IMR-90 (cell line): ENCODE results near the gene TMEM63A. TPM values are rescaled to one million over a fixed set of nuclear protein-coding genes. Genes with fewer than 3 reads are reported as not detected.

ENCODE experiments used
- ATAC-seq: fragments of 200-7000 bp; cut with Tn5 transposase; 2 replicates; pipeline ENCODE4 v1.9.1; 2020; ENCODE audit warnings: low read depth, mild to moderate bottlenecking, moderate library complexity
- BruUV-seq: library from RNA; stranded (reverse); fragments of 400-500 nt; replicated peaks from 2 replicates; lab custom pipeline; 2021; lab: Mats Ljungman, UMichigan
- CTCF ChIA-PET: fragments of 300-600 bp; formaldehyde crosslinking; extraction: SDS; loops from one replicate; lab custom pipeline; 2021; ENCODE audit warnings: antibody characterized with exemption; lab: Yijun Ruan, JAX
- POLR2A ChIA-PET: fragments of 300-600 bp; sonication (Branson Sonifier 250); formaldehyde crosslinking; loops from one replicate; lab custom pipeline; 2022; ENCODE audit warnings: antibody characterized with exemption; ENCODE audit not compliant: unreplicated experiment; lab: Charles Lee
- DNase-seq: peaks from one replicate; pipeline ENCODE4 v3.0.0; 2013
- H2AFZ ChIP-seq: replicated peaks from 2 replicates; pipeline ENCODE3; 2013; ENCODE audit warnings: low read length, mild to moderate bottlenecking; ENCODE audit not compliant: poor library complexity
- H2AK5ac ChIP-seq: 2 replicates; pipeline ENCODE4 v1.6.1; 2013; ENCODE audit warnings: low read depth, low read length, inconsistent platforms
- H2AK9ac ChIP-seq: replicated peaks from 2 replicates; pipeline ENCODE3; 2013; ENCODE audit warnings: mild to moderate bottlenecking, low read depth, low read length, moderate library complexity; ENCODE audit not compliant: poor library complexity
- H2BK120ac ChIP-seq: 2 replicates; pipeline ENCODE4 v1.6.1; 2013; ENCODE audit warnings: low read depth, low read length, inconsistent platforms
- H2BK15ac ChIP-seq: 3 replicates; pipeline ENCODE4 v1.6.1; 2013; ENCODE audit warnings: low read depth, low read length, inconsistent platforms
- H2BK20ac ChIP-seq: 2 replicates; pipeline ENCODE4 v1.6.1; 2013; ENCODE audit warnings: low read depth, mild to moderate bottlenecking, inconsistent platforms, low read length, moderate library complexity
- H2BK5ac ChIP-seq: 2 replicates; pipeline ENCODE4 v1.6.1; 2013; ENCODE audit warnings: mild to moderate bottlenecking, low read depth, low read length, inconsistent platforms; ENCODE audit not compliant: poor library complexity, severe bottlenecking
- H3K14ac ChIP-seq: replicated peaks from 2 replicates; pipeline ENCODE4 v1.6.1; 2013; ENCODE audit warnings: low read depth, low read length, inconsistent platforms
- H3K18ac ChIP-seq: 2 replicates; pipeline ENCODE4 v1.6.1; 2013; ENCODE audit warnings: low read depth, low read length, control low read depth
- H3K23ac ChIP-seq: 2 replicates; pipeline ENCODE4 v1.6.1; 2013; ENCODE audit warnings: low read depth, low read length, inconsistent platforms
- H3K27ac ChIP-seq: 2 replicates; pipeline ENCODE4 v1.5.1; 2013; ENCODE audit warnings: mild to moderate bottlenecking, control low read depth, low read length; ENCODE audit not compliant: insufficient read depth
- H3K27me3 ChIP-seq: 2 replicates; pipeline ENCODE4 v1.6.1; 2013; ENCODE audit warnings: low read length; ENCODE audit not compliant: control insufficient read depth, insufficient read depth
- H3K36me3 ChIP-seq: 2 replicates; pipeline ENCODE4 v1.6.1; 2013; ENCODE audit warnings: low read length, mixed read lengths; ENCODE audit not compliant: control insufficient read depth, insufficient read depth
- H3K4ac ChIP-seq: 2 replicates; pipeline ENCODE4 v1.6.1; 2013; ENCODE audit warnings: low read depth, low read length, inconsistent platforms
- H3K4me1 ChIP-seq: 2 replicates; pipeline ENCODE4 v1.6.1; 2013; ENCODE audit warnings: low read length, mixed read lengths; ENCODE audit not compliant: control insufficient read depth, insufficient read depth
- H3K4me2 ChIP-seq: 2 replicates; pipeline ENCODE4 v1.6.1; 2013; ENCODE audit warnings: low read depth, mild to moderate bottlenecking, control low read depth, low read length, moderate library complexity
- H3K4me3 ChIP-seq: 2 replicates; pipeline ENCODE4 v1.5.1; 2013; ENCODE audit warnings: low read depth, mild to moderate bottlenecking, control low read depth, low read length, moderate library complexity; ENCODE audit not compliant: insufficient read depth
- H3K56ac ChIP-seq: 2 replicates; pipeline ENCODE4 v1.6.1; 2013; ENCODE audit warnings: low read length, inconsistent platforms; ENCODE audit not compliant: insufficient read depth; ENCODE audit errors: extremely low read depth
- H3K79me1 ChIP-seq, 2 experiments: 2 replicates each; pipeline ENCODE4 v1.6.1; 2013; ENCODE audit warnings: low read length in 2 of 2, inconsistent platforms in 1 of 2, low read depth in 1 of 2
- H3K9ac ChIP-seq: 2 replicates; pipeline ENCODE4 v1.6.1; 2013; ENCODE audit warnings: low read depth, low read length, control low read depth
- H3K9me1 ChIP-seq: 2 replicates; pipeline ENCODE4 v1.6.1; 2013; ENCODE audit warnings: low read length, inconsistent platforms; ENCODE audit not compliant: insufficient read depth
- H3K9me3 ChIP-seq: 2 replicates; pipeline ENCODE4 v1.6.1; 2013; ENCODE audit warnings: low read length; ENCODE audit not compliant: control insufficient read depth, insufficient read depth
- H4K20me1 ChIP-seq: 2 replicates; pipeline ENCODE4 v1.6.1; 2013; ENCODE audit warnings: low read length, inconsistent platforms; ENCODE audit not compliant: insufficient read depth
- H4K5ac ChIP-seq: 2 replicates; pipeline ENCODE4 v1.6.1; 2013; ENCODE audit warnings: mild to moderate bottlenecking, low read depth, low read length, control low read depth
- H4K8ac ChIP-seq, 2 experiments: 2 replicates each; pipeline ENCODE4 v1.6.1; 2013; ENCODE audit warnings: low read depth in 2 of 2, low read length in 2 of 2, control low read depth in 1 of 2, inconsistent platforms in 1 of 2
- H4K91ac ChIP-seq: 2 replicates; pipeline ENCODE4 v1.6.1; 2013; ENCODE audit warnings: low read depth, low read length, inconsistent platforms; ENCODE audit not compliant: insufficient read depth
- BHLHE40 ChIP-seq: fragments of 150-350 bp; IDR thresholded peaks from 2 replicates; pipeline ENCODE4 v1.6.1; 2016; ENCODE audit warnings: mild to moderate bottlenecking, low read depth, low read length
- CEBPB ChIP-seq: IDR thresholded peaks from 2 replicates; pipeline ENCODE4 v1.6.1; 2012; ENCODE audit warnings: low read depth, low read length, improper control_type of control experiment
- CHD1 ChIP-seq: IDR thresholded peaks from 2 replicates; pipeline ENCODE4 v1.6.1; 2012; ENCODE audit warnings: low read depth, low read length, improper control_type of control experiment
- FOS ChIP-seq: fragments of 150-350 bp; IDR thresholded peaks from 2 replicates; pipeline ENCODE4 v1.6.1; 2016; ENCODE audit warnings: low read depth, low read length
- MAFK ChIP-seq: IDR thresholded peaks from 2 replicates; pipeline ENCODE4 v1.6.1; 2012; ENCODE audit warnings: low read depth, low read length, improper control_type of control experiment
- MAZ ChIP-seq: IDR thresholded peaks from 2 replicates; pipeline ENCODE4 v1.6.1; 2012; ENCODE audit warnings: low read depth, mild to moderate bottlenecking, low read length, improper control_type of control experiment, moderate library complexity, borderline replicate concordance
- MXI1 ChIP-seq: IDR thresholded peaks from 2 replicates; pipeline ENCODE4 v1.6.1; 2012; ENCODE audit warnings: low read depth, mild to moderate bottlenecking, low read length, moderate library complexity, borderline replicate concordance
- NFE2L2 ChIP-seq: fragments of 150-350 bp; IDR thresholded peaks from 2 replicates; pipeline ENCODE4 v1.6.1; 2016; ENCODE audit warnings: low read depth, mild to moderate bottlenecking, low read length
- POLR2A ChIP-seq: IDR thresholded peaks from 2 replicates; pipeline ENCODE4 v1.6.1; 2012; ENCODE audit warnings: mild to moderate bottlenecking, low read depth, low read length
- RAD21 ChIP-seq: IDR thresholded peaks from 2 replicates; pipeline ENCODE4 v1.6.1; 2012; ENCODE audit warnings: low read length, improper control_type of control experiment
- RCOR1 ChIP-seq: IDR thresholded peaks from 2 replicates; pipeline ENCODE4 v1.6.1; 2012; ENCODE audit warnings: mild to moderate bottlenecking, low read length, improper control_type of control experiment; ENCODE audit not compliant: insufficient replicate concordance
- RFX5 ChIP-seq: IDR thresholded peaks from 2 replicates; pipeline ENCODE4 v1.8.0; 2012; ENCODE audit warnings: low read depth, mild to moderate bottlenecking, low read length, moderate library complexity
- SMC3 ChIP-seq: fragments of 150-350 bp; IDR thresholded peaks from 2 replicates; pipeline ENCODE4 v1.6.1; 2016; ENCODE audit warnings: low read depth, mild to moderate bottlenecking, antibody characterized with exemption, low read length, moderate library complexity
- WGBS, 2 experiments: methylation state at CpG; one replicate each; pipeline versions ENCODE4 v1.1.5 to v1.1.7; 2013; ENCODE audit warnings: missing lambda C conversion rate in 2 of 2; ENCODE audit not compliant: insufficient read length in 1 of 2; ENCODE audit errors: extremely low coverage in 2 of 2; 5-methylcytosine and 5-hydroxymethylcytosine counted together
- dilution Hi-C: fragments of 300-500 bp; cut with HindIII; formaldehyde crosslinking; loops from one replicate; pipeline ENCODE4 v1.14.3; 2018; ENCODE audit warnings: low sequenced_read_pairs; ENCODE audit not compliant: unreplicated experiment
- in situ Hi-C: fragments of 300-500 bp; cut with MboI; formaldehyde crosslinking; loops from 3 replicates; pipeline ENCODE4 v1.14.3; 2019; ENCODE audit warnings: low sequenced_read_pairs, inconsistent platforms, mixed read lengths
- intact Hi-C: fragments of 100-400 bp; cut with micrococcal nuclease; formaldehyde crosslinking; loops from 2 replicates; pipeline ENCODE4 v1.10.0; 2022
- polyA plus RNA-seq, 3 experiments: library from polyadenylated mRNA; depleted of rRNA; stranded (reverse); fragments of >200 nt; gene quantifications; 2 replicates each; pipeline ENCODE4 v1.2.3, GENCODE V29; 2012; ENCODE audit warnings: low replicate concordance in 1 of 3
- total RNA-seq: library from RNA; depleted of rRNA; stranded (reverse); fragments of >200 nt; gene quantifications from 2 replicates; pipeline ENCODE4 v1.2.3, GENCODE V29; 2012
- TF ChIP-seq, protein P1 (sequence below): conservative IDR thresholded peaks from 2 replicates; pipeline ENCODE4 v1.5.1; 2012; ENCODE audit warnings: mild to moderate bottlenecking, low read depth, low read length, improper control_type of control experiment
- TF ChIP-seq, protein P2 (sequence below): fragments of 150-350 bp; IDR thresholded peaks from 2 replicates; pipeline ENCODE4 v1.6.1; 2016; ENCODE audit warnings: low read depth, mild to moderate bottlenecking, low read length, moderate library complexity, borderline replicate concordance
- TF ChIP-seq, protein P3 (sequence below): fragments of 150-350 bp; IDR thresholded peaks from 2 replicates; pipeline ENCODE4 v1.6.1; 2017; ENCODE audit warnings: mild to moderate bottlenecking, antibody characterized with exemption, low read length, low read depth

The TMEM63A gene
- total and polyA plus RNA-seq, 2 of the 4 experiments (the other 2 are of a cell fraction), result 4.7 to 23.3 TPM

DNA sequence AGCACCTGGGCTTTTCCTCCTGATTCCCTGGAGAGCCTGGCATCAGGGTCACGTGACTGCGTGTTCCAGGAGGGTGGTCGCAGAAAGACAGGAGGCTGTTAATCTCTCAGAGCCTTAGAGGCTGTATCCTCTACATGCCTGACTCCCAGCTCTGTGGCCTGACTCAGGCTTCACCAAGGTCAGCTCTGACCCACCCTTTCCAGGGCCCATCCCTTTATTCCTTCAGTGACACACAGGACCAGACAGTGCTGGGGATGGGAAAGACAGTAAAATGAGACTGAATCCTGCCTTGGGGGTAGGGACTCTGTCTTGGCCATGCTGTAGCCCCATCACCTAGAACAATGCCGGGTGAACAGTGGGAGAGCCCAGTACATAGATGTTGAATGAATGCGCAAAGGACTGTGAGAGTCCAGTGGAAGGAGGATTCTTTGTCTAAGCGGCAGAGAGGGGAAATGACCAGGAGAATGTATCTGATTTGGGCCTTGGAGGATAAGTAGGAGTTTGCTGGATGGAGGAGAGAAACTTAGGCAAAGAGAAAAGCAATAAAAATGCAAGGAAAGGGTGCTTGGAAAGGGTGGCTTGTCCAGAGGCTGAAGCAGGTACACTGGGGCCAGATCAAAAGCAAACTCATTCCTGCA lies 39.3 kb downstream of the TMEM63A start:
- no peaks in the 10 kb centered on the region for H3K79me1 ChIP-seq
- ChIA-PET POLR2A (no interaction called here), CTCF (no interaction called here)
- no peak overlapping the region for H2BK15ac ChIP-seq
- ATAC-seq, result no peak
- H4K8ac ChIP-seq, result 0 out of 4 replicates have a peak overlapping the region, but pooled peaks of 1 of the 2 experiments have one; percentile 5
- no peaks in the 10 kb centered on the region; the same call in 1 of the 2 replicates for H3K4me1 ChIP-seq
- 98% methylated on average over 6 of the region's 6 CpGs; no CpG with 5 or more reads in 1 of the 2 experiments for WGBS, 2 experiments
- intact Hi-C loops (loop anchor here (10.0 kb wide), 1 partner anchor 132 kb away; no protein-coding TSS in a partner anchor), dilution Hi-C loops (no loop called here), in situ Hi-C loops (loop anchor here (10.0 kb wide), 1 partner anchor 368 kb away; no protein-coding TSS in a partner anchor)
- no peak overlapping the region for H2AK5ac ChIP-seq
- no peak overlapping the region for H3K14ac ChIP-seq
- H3K36me3 ChIP-seq, result peaks cover 45% of the 10 kb centered on the region
- no peak overlapping the region for H2BK5ac ChIP-seq
- no peak overlapping the region for H4K91ac ChIP-seq
- TF ChIP-seq NFE2L2, result no peak
- no peak for TF ChIP-seq RCOR1
- TF ChIP-seq, protein P1, sequence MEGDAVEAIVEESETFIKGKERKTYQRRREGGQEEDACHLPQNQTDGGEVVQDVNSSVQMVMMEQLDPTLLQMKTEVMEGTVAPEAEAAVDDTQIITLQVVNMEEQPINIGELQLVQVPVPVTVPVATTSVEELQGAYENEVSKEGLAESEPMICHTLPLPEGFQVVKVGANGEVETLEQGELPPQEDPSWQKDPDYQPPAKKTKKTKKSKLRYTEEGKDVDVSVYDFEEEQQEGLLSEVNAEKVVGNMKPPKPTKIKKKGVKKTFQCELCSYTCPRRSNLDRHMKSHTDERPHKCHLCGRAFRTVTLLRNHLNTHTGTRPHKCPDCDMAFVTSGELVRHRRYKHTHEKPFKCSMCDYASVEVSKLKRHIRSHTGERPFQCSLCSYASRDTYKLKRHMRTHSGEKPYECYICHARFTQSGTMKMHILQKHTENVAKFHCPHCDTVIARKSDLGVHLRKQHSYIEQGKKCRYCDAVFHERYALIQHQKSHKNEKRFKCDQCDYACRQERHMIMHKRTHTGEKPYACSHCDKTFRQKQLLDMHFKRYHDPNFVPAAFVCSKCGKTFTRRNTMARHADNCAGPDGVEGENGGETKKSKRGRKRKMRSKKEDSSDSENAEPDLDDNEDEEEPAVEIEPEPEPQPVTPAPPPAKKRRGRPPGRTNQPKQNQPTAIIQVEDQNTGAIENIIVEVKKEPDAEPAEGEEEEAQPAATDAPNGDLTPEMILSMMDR, result no peak
- TF ChIP-seq MXI1, result no peak
- TF ChIP-seq, protein P2, sequence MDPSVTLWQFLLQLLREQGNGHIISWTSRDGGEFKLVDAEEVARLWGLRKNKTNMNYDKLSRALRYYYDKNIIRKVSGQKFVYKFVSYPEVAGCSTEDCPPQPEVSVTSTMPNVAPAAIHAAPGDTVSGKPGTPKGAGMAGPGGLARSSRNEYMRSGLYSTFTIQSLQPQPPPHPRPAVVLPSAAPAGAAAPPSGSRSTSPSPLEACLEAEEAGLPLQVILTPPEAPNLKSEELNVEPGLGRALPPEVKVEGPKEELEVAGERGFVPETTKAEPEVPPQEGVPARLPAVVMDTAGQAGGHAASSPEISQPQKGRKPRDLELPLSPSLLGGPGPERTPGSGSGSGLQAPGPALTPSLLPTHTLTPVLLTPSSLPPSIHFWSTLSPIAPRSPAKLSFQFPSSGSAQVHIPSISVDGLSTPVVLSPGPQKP, result no peak
- no peak for TF ChIP-seq POLR2A
- TF ChIP-seq RAD21, result no peak
- no peak for TF ChIP-seq SMC3
- no peak for TF ChIP-seq MAZ
- TF ChIP-seq CEBPB, result no peak
- no peak for TF ChIP-seq RFX5
- TF ChIP-seq, protein P3, sequence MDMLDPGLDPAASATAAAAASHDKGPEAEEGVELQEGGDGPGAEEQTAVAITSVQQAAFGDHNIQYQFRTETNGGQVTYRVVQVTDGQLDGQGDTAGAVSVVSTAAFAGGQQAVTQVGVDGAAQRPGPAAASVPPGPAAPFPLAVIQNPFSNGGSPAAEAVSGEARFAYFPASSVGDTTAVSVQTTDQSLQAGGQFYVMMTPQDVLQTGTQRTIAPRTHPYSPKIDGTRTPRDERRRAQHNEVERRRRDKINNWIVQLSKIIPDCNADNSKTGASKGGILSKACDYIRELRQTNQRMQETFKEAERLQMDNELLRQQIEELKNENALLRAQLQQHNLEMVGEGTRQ, result no peak
- no peak for TF ChIP-seq FOS
- no peak for TF ChIP-seq MAFK
- TF ChIP-seq CHD1, result no peak
- no peak for TF ChIP-seq BHLHE40
- peak overlapping the region; percentile 17 for H2AFZ ChIP-seq
- no peaks in the 10 kb centered on the region for H3K9me3 ChIP-seq
- no peak overlapping the region for H3K27ac ChIP-seq
- no peak overlapping the region for H3K4me3 ChIP-seq
- H3K18ac ChIP-seq, result no peak overlapping the region
- no peaks in the 10 kb centered on the region for H3K9me1 ChIP-seq
- H4K5ac ChIP-seq, result no peak overlapping the region
- no peak for DNase-seq
- no peaks in the 10 kb centered on the region for H4K20me1 ChIP-seq
- no peak overlapping the region for H2BK120ac ChIP-seq
- H3K27me3 ChIP-seq, result no peaks in the 10 kb centered on the region
- no peak overlapping the region for H3K4me2 ChIP-seq
- no peak overlapping the region for H3K9ac ChIP-seq
- no peak overlapping the region for H3K23ac ChIP-seq
- BruUV-seq, result no TSS peak
- H3K56ac ChIP-seq, result no peak overlapping the region
- H2BK20ac ChIP-seq, result no peak overlapping the region
- no peak overlapping the region for H2AK9ac ChIP-seq
- H3K4ac ChIP-seq, result no peak overlapping the region
